ENCODE data around the gene EPO. TPM values are rescaled to one million over a fixed set of nuclear protein-coding genes. Genes with fewer than 3 reads are reported as not detected.
A peak's percentile ranks its signal among the peaks of the same experiment; 100 is the strongest.

Gene EPO
- total RNA-seq, 1 donor from 2014 or later: 0.58 TPM

DNA sequence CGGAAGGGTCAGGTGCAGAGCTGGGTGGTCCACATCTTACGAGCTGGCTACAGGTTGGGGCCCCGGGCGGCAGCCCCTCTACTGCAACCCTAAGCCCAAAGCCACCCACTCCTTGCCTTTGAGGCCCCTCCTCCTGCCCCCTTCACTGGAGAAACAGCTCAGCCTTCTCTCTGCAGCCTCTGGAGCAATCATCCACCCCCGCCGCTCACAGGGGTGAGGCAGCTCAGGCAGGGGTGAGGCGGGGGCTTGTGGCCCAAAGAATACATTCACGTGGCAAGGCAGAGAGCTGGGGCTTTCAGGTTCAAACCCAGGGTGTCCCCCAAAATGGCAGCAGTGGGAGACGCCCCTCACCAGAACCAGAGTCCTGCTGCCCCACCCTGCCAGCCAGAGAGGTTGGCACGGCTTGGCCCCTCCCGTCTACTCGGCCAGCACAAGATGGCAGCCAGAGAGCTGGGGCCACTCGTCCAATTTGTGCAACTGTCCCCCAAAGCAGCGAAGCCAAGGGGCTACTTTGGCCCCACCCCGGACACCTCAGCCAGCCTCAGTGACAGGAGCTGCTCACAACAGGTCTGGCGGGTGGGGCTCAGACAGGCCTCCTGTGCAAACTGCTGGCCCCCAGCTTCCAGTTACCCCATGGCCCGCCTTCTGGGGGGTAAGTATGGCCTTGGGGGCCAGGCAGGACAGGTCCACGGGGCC is 39.5 kb upstream of the EPO start:
- TF ChIP-seq, protein P1, sequence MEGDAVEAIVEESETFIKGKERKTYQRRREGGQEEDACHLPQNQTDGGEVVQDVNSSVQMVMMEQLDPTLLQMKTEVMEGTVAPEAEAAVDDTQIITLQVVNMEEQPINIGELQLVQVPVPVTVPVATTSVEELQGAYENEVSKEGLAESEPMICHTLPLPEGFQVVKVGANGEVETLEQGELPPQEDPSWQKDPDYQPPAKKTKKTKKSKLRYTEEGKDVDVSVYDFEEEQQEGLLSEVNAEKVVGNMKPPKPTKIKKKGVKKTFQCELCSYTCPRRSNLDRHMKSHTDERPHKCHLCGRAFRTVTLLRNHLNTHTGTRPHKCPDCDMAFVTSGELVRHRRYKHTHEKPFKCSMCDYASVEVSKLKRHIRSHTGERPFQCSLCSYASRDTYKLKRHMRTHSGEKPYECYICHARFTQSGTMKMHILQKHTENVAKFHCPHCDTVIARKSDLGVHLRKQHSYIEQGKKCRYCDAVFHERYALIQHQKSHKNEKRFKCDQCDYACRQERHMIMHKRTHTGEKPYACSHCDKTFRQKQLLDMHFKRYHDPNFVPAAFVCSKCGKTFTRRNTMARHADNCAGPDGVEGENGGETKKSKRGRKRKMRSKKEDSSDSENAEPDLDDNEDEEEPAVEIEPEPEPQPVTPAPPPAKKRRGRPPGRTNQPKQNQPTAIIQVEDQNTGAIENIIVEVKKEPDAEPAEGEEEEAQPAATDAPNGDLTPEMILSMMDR (IDR thresholded peaks at IDR 0.05): no peak
- TF ChIP-seq EZH2 (IDR thresholded peaks at IDR 0.05) (no peak), EZH2phosphoT487 (IDR thresholded peaks at IDR 0.05) (no peak)
- Histone ChIP-seq H3K27ac (peak overlapping the region; percentile 58), H3K27me3 (no peaks in the 10 kb centered on the region), H3K4me2 (no peak overlapping the region), H3K79me2 (ENCODE audit: low read depth) (peaks cover under 1% of the 10 kb centered on the region), H2AFZ (replicated peaks) (no peak overlapping the region), H3K9ac (no peak overlapping the region), H3K4me1 (no peaks in the 10 kb centered on the region), H3F3A (ENCODE audit: low read depth) (peaks cover 57% of the 10 kb centered on the region), H4K20me1 (ENCODE audit: low read depth) (peaks cover 73% of the 10 kb centered on the region), H3K36me3 (no peaks in the 10 kb centered on the region), H3K9me3 (ENCODE audit: low read depth) (no peaks in the 10 kb centered on the region), H3K4me3 (no peak overlapping the region)
- Mint-ChIP-seq H3K36me3 (peaks cover 12% of the 10 kb centered on the region), H3K9me3 (no peaks in the 10 kb centered on the region), H3K27me3 (ENCODE audit: insufficient read depth, low read depth) (peaks cover 3% of the 10 kb centered on the region), H3K27ac (no peak overlapping the region), H3K4me1 (peaks cover 8% of the 10 kb centered on the region), H3K4me3 (no peak overlapping the region)
- DNase-seq (ENCODE audit: low spot score): no peak

DNA sequence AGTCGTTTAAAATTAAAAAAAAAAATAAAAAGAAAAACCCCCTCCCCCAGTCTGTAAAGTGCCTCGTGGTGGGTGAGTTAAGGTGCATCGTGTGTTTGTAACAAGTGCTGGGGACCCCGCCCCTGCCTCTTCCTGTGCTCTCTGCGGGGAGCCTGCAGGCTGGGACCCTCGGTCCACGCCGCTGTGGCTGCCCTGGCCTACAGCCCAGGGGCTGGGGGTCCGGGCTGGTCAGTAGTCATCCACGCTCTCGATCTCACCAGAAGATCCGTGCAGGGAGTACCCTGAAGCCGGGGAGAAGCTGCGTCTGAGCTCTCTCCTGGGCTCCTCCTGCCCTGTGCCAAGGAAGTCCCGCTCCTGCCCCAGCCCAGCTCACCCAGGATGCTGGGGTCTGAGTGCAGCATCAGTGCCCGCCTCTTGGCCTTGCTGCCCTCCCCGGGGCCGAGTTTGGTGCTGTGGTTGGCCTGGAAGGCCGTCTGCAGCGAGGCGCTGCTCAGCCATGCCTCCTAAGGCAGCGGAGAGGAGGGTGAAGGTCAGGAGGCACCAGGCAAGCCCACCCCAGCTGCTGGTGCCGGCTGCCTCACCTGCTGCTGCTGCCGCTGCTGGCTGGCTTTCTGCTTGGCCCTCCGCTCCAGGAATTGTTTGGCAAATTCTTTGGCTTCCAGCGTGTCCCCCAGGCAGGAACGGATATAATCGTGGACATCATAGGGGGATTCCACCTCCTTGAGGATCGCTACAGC is 38.6 kb upstream of the EPO start:
- TF ChIP-seq, protein P1 (IDR thresholded peaks at IDR 0.05): no peak
- no peak for TF ChIP-seq EZH2 (IDR thresholded peaks at IDR 0.05)
- no peak for TF ChIP-seq EZH2phosphoT487 (IDR thresholded peaks at IDR 0.05)
- DNase-seq (ENCODE audit: low spot score): no peak
- Histone ChIP-seq H3K4me2 (no peak overlapping the region), H3K27ac (peak overlapping the region; percentile 58), H3K27me3 (no peaks in the 10 kb centered on the region), H3K36me3 (no peaks in the 10 kb centered on the region), H3F3A (ENCODE audit: low read depth) (peaks cover 51% of the 10 kb centered on the region), H3K9me3 (ENCODE audit: low read depth) (no peaks in the 10 kb centered on the region), H4K20me1 (ENCODE audit: low read depth) (peaks cover 70% of the 10 kb centered on the region), H3K79me2 (ENCODE audit: low read depth) (no peaks in the 10 kb centered on the region), H3K4me1 (no peaks in the 10 kb centered on the region), H3K9ac (no peak overlapping the region), H2AFZ (replicated peaks) (no peak overlapping the region), H3K4me3 (no peak overlapping the region)
- no peak overlapping the region for H3K4me3 Mint-ChIP-seq
- H3K27me3 Mint-ChIP-seq (ENCODE audit: insufficient read depth, low read depth): peaks cover 3% of the 10 kb centered on the region
- no peaks in the 10 kb centered on the region for H3K9me3 Mint-ChIP-seq
- peaks cover 12% of the 10 kb centered on the region for H3K36me3 Mint-ChIP-seq
- H3K4me1 Mint-ChIP-seq: peaks cover 4% of the 10 kb centered on the region
- no peak overlapping the region for H3K27ac Mint-ChIP-seq

DNA sequence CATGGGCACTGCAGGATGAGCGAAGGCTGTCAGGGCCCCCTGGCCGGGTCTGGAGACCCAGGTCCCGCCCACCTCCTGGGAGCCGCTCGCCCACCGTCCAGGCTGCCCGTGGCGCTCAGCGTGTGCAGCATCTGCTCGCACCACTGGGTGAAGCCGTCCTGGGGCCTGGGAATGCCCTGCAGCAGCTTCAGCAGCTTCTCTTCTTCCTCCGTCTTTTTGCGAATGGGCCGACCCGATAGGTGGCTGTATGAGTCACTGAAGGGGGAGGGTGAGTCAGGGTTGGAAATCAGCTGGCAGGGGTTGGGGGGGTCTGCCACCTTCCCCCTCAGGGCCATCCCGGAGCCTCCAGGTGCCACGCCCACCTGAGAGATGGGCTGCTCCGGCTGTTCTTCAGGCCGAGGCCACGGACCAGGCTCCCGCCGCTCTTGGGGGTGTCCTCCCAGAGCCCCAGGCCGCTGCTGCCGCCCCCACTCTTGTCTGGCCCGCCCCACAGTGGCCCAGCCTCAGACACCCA is 38.0 kb upstream of the EPO start:
- H3K27ac Mint-ChIP-seq: no peak overlapping the region
- peaks cover 4% of the 10 kb centered on the region for H3K4me1 Mint-ChIP-seq
- Histone ChIP-seq H3K4me2 (no peak overlapping the region), H3K27me3 (no peaks in the 10 kb centered on the region), H3F3A (ENCODE audit: low read depth) (peaks cover 50% of the 10 kb centered on the region), H2AFZ (replicated peaks) (no peak overlapping the region), H4K20me1 (ENCODE audit: low read depth) (peaks cover 70% of the 10 kb centered on the region), H3K4me1 (no peaks in the 10 kb centered on the region), H3K4me3 (no peak overlapping the region), H3K36me3 (no peaks in the 10 kb centered on the region), H3K79me2 (ENCODE audit: low read depth) (no peaks in the 10 kb centered on the region), H3K9me3 (ENCODE audit: low read depth) (no peaks in the 10 kb centered on the region), H3K9ac (no peak overlapping the region), H3K27ac (peak overlapping the region; percentile 58)
- TF ChIP-seq EZH2 (IDR thresholded peaks at IDR 0.05) (no peak), EZH2phosphoT487 (IDR thresholded peaks at IDR 0.05) (no peak)
- TF ChIP-seq, protein P1 (IDR thresholded peaks at IDR 0.05): no peak
- H3K9me3 Mint-ChIP-seq: no peaks in the 10 kb centered on the region
- no peak overlapping the region for H3K4me3 Mint-ChIP-seq
- H3K36me3 Mint-ChIP-seq: peaks cover 12% of the 10 kb centered on the region
- peaks cover 3% of the 10 kb centered on the region for H3K27me3 Mint-ChIP-seq (ENCODE audit: insufficient read depth, low read depth)
- no peak for DNase-seq (ENCODE audit: low spot score)

Data from neural progenitor cell (in vitro differentiated cells).